ENCODE data around the gene SRF. TPM values are rescaled to one million over a fixed set of nuclear protein-coding genes. Genes with fewer than 3 reads are reported as not detected.

The SRF gene
- 10 to 100 TPM; 36.4 to 38.7 TPM for total RNA-seq

GRCh38 chr6:43170931-43171706, at the start of gene SRF:
Gene SRF, plus strand, starts transcription at chr6:43171269. Its CDS starts 388 bp downstream, at chr6:43171657.

GRCh38 chr6:43181942-43182860, 11.1 kb downstream of the SRF start, which contains the start of gene CUL9:
Gene CUL9, plus strand, starts transcription at chr6:43182196. Its CDS starts 2,115 bp downstream, at chr6:43184311.

GRCh38 chr6:43228951-43229802, 58.1 kb downstream of the SRF start, which contains the start of gene DNPH1:
Gene DNPH1, minus strand, starts transcription at chr6:43229481. Its CDS starts 25 bp downstream, at chr6:43229456.

Other genes with a start within 250 kb of the SRF start
- gene CNPY3, start 241.8 kb upstream of the SRF start, total RNA-seq, result 10 to 100 TPM; 70.2 to 72.1 TPM
- gene GNMT, start 210.5 kb upstream of the SRF start, total RNA-seq, result under 1 TPM; 0.45 to 0.94 TPM
- 10 to 100 TPM; 27.1 to 28.3 TPM for gene PEX6, start 192.1 kb upstream of the SRF start, total RNA-seq
- gene PPP2R5D, start 186.7 kb upstream of the SRF start, total RNA-seq, result 10 to 100 TPM; 44.2 to 47.4 TPM
- 10 to 100 TPM; 52.3 to 58.6 TPM for gene MEA1, start 157.3 kb upstream of the SRF start, total RNA-seq
- gene KLHDC3, start 157.0 kb upstream of the SRF start, total RNA-seq, result 10 to 100 TPM; 64.1 to 65.1 TPM
- 10 to 100 TPM; 58.6 to 59.8 TPM for gene RRP36, start 149.6 kb upstream of the SRF start, total RNA-seq
- gene CUL7, start 117.4 kb upstream of the SRF start, total RNA-seq, result 10 to 100 TPM; 10.5 to 11.5 TPM
- 10 to 100 TPM; 45.9 to 47.3 TPM for gene MRPL2, start 111.8 kb upstream of the SRF start, total RNA-seq
- 10 to 100 TPM; 18.0 to 24.6 TPM for gene KLC4, start 111.6 kb upstream of the SRF start, total RNA-seq
- gene PTK7, start 95.0 kb upstream of the SRF start, total RNA-seq, result 1 to 10 TPM in 1 of 2 experiments, under 1 TPM in 1; 0.94 to 1.2 TPM
- 10 to 100 TPM; 59.8 to 59.9 TPM for gene CUL9, start 10.9 kb downstream of the SRF start, total RNA-seq
- gene DNPH1, start 58.2 kb downstream of the SRF start, total RNA-seq, result 10 to 100 TPM; 43.1 to 43.6 TPM
- gene TTBK1, start 72.2 kb downstream of the SRF start, total RNA-seq, result under 1 TPM in 1 of 2 experiments, not detected in 1; 0.03 TPM
- gene SLC22A7, start 127.0 kb downstream of the SRF start, total RNA-seq, result not detected
- under 1 TPM; 0.29 to 0.35 TPM for gene CRIP3, start 137.6 kb downstream of the SRF start, total RNA-seq
- 10 to 100 TPM; 19.9 to 20.5 TPM for gene ZNF318, start 198.4 kb downstream of the SRF start, total RNA-seq